Psoas muscle (tissue), 8 donors: Measurements from ENCODE around the gene ZNF654. TPM values are rescaled to one million over a fixed set of nuclear protein-coding genes. Genes with fewer than 3 reads are reported as not detected.

Experiments used
- ATAC-seq, 4 donors: fragments of 200-7000 bp; cut with Tn5 transposase; one replicate each; pipeline ENCODE4 v1.9.1; 2020; ENCODE audit warnings: moderate library complexity in 3 of 4, mild to moderate bottlenecking in 2 of 4
- DNase-seq, 2 donors: peaks; one replicate each; pipeline ENCODE4 v3.0.0-alpha.2; 2020
- H3K27ac ChIP-seq: fragments of 200-600 bp; one replicate; pipeline ENCODE4 v1.8.0; 2022
- H3K27me3 ChIP-seq, 3 donors: fragments of 200-600 bp in 1 of 3; one replicate each; pipeline versions ENCODE4 v1.6.1 to v1.8.0; 2013 to 2022; ENCODE audit warnings: low read length in 2 of 3, mild to moderate bottlenecking in 2 of 3, moderate library complexity in 1 of 3; ENCODE audit not compliant: insufficient read depth in 3 of 3
- H3K36me3 ChIP-seq, 2 donors: fragments of 200-600 bp in 1 of 2; one replicate each; pipeline versions ENCODE4 v1.6.1 to v1.8.0; 2013 to 2022; ENCODE audit warnings: low read depth in 1 of 2, mild to moderate bottlenecking in 1 of 2, moderate library complexity in 1 of 2; ENCODE audit not compliant: insufficient read depth in 1 of 2
- H3K4me1 ChIP-seq: fragments of 200-600 bp; one replicate; pipeline ENCODE4 v1.8.0; 2022
- H3K4me3 ChIP-seq: fragments of 200-600 bp; one replicate; pipeline ENCODE4 v1.8.0; 2022; ENCODE audit warnings: mild to moderate bottlenecking
- H3K9me3 ChIP-seq: fragments of 200-600 bp; one replicate; pipeline ENCODE4 v1.8.0; 2022
- WGBS, 3 donors: extraction: QIAGEN DNeasy Blood & Tissue Kit; methylation state at CpG; one replicate each; pipeline versions ENCODE4 v1.1.6 to v1.1.7; 2013; 5-methylcytosine and 5-hydroxymethylcytosine counted together
- intact Hi-C, 2 donors: fragments of 100-400 bp; cut with DNase I; formaldehyde crosslinking; loops; one replicate each; pipeline versions ENCODE4 v1.11.0 to v1.14.2; 2022
- polyA plus RNA-seq, 3 donors: library from polyadenylated mRNA; stranded (reverse); fragments of 200-250 nt; gene quantifications; one replicate each; pipeline ENCODE4 v1.2.3, GENCODE V29; 2013
- total RNA-seq, 4 donors: library from RNA; stranded (reverse); fragmentation: NEBNext Ultra II Directional in 2 of 4; extraction: Animal tissue kit (Norgen Biotek cat#: 25700) in 2 of 4; gene quantifications; one replicate each; pipeline versions ENCODE4 v1.2.1 to v1.2.4, GENCODE V29; 2021 to 2023
- TF ChIP-seq, protein P1 (sequence below): fragments of 200-600 bp; IDR thresholded peaks from one replicate; pipeline ENCODE4 v1.8.0; 2022; ENCODE audit warnings: antibody characterized with exemption
- donor health status: healthy with polysubstance abuse.
- donor health status: DM: no; HTN: no; CAD: no; lungs with moderate emphysema.
- donor health status: Bipolar disorder and iron deficiency.
- donor health status: healthy.
- donor health status: DM: yes; HTN: yes; CAD: no.
- donor health status: DM: no; HTN: no; CAD: no.
- donor health status: DM: no; HTN: no; CAD: no.
- donor health status: DM: yes; HTN: yes; CAD: no.

Gene ZNF654
- total and polyA plus RNA-seq, 7 donors: 2.6 to 10.7 (median 8.9) TPM

DNA sequence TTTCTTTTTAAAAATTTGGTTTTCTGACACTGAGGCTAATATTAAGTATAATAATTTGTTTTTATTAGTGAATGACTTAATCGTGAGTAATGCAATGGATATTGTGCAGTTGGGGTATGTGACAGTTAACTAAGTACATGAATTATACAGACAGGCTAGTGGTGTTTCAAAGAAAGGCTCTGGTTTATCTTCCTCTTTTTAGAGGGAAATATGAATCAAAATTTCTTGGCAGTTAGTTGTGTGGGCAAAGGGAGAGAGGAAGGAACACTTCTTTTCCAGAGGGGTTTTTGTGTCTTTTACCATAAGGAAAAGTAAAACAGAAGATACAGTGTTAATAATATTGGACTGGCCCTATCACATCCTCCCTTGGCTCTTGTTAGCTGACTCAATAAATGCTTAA is 2.7 kb downstream of the ZNF654 start:
- H3K4me3 ChIP-seq: peak overlapping the region; percentile 96
- H3K4me1 ChIP-seq: peaks cover 35% of the 10 kb centered on the region
- no peak for ATAC-seq
- H3K36me3 ChIP-seq: peaks cover 0 to 8% of the 10 kb centered on the region in 2 donors
- H3K27me3 ChIP-seq: no peaks in the 10 kb centered on the region
- H3K9me3 ChIP-seq: no peaks in the 10 kb centered on the region
- DNase-seq: no peak
- TF ChIP-seq, protein P1, sequence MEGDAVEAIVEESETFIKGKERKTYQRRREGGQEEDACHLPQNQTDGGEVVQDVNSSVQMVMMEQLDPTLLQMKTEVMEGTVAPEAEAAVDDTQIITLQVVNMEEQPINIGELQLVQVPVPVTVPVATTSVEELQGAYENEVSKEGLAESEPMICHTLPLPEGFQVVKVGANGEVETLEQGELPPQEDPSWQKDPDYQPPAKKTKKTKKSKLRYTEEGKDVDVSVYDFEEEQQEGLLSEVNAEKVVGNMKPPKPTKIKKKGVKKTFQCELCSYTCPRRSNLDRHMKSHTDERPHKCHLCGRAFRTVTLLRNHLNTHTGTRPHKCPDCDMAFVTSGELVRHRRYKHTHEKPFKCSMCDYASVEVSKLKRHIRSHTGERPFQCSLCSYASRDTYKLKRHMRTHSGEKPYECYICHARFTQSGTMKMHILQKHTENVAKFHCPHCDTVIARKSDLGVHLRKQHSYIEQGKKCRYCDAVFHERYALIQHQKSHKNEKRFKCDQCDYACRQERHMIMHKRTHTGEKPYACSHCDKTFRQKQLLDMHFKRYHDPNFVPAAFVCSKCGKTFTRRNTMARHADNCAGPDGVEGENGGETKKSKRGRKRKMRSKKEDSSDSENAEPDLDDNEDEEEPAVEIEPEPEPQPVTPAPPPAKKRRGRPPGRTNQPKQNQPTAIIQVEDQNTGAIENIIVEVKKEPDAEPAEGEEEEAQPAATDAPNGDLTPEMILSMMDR: no peak
- H3K27ac ChIP-seq: no peak overlapping the region
- intact Hi-C loops: no loop called here
- 15 to 45% (median 31%) methylated on average over 1 of the region's 1 CpG for WGBS, 3 donors

DNA sequence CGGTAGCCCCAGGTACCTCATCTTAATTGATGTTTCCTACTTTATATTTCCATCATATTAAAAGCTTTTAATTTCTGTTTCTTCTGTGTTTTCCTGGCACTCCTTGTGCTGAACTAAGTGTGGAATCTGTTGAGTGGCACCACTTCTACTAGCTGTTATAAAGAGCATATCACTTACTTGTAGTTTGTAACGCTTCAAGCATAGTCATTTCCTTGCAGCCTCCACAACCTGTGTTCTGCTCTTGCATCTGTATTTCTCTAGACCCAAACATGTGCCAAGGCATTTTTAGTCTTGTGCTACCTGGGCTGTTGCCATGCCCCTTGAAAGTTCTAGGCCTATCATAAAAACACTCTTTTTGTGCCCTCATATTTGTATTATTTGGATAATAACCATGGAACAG is 16.0 kb downstream of the ZNF654 start:
- no peak overlapping the region for H3K4me3 ChIP-seq
- no peak overlapping the region for H3K27ac ChIP-seq
- H3K36me3 ChIP-seq: no peaks in the 10 kb centered on the region
- intact Hi-C loops: no loop called here
- H3K9me3 ChIP-seq: peaks cover 6% of the 10 kb centered on the region
- 63 to 73% (median 65%) methylated on average over 2 of the region's 2 CpGs for WGBS, 3 donors
- peaks cover 10% of the 10 kb centered on the region for H3K4me1 ChIP-seq
- ATAC-seq (no peak), DNase-seq (no peak)
- no peaks in the 10 kb centered on the region for H3K27me3 ChIP-seq
- TF ChIP-seq, protein P1: no peak

DNA sequence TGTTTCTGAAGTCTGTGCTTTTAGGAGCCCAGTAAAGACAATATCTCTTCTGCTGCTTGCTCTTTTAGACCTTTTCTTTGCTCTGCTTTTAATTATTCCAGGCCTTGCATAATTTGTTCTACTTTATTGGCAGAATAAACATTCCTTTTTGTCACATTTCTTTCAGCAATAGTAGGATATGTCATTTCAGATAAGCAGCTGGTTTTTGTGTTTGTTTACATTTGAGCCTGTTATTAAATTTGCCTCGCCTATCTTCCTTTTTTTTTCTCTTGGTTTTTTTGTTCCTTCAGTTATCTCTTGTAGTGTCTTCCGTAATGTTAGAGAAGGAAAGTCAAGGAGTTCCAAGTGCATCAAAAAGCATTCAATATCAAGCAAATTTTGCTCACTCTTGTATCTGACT is 16.4 kb downstream of the ZNF654 start:
- 76 to 91% (median 80%) methylated on average over 2 of the region's 2 CpGs for WGBS, 3 donors
- Histone ChIP-seq H3K27me3 (no peaks in the 10 kb centered on the region), H3K9me3 (peaks cover 6% of the 10 kb centered on the region), H3K4me1 (peaks cover 10% of the 10 kb centered on the region), H3K36me3 (no peaks in the 10 kb centered on the region), H3K4me3 (no peak overlapping the region), H3K27ac (no peak overlapping the region)
- ATAC-seq (no peak), DNase-seq (no peak)
- TF ChIP-seq, protein P1: no peak
- intact Hi-C loops: no loop called here

DNA sequence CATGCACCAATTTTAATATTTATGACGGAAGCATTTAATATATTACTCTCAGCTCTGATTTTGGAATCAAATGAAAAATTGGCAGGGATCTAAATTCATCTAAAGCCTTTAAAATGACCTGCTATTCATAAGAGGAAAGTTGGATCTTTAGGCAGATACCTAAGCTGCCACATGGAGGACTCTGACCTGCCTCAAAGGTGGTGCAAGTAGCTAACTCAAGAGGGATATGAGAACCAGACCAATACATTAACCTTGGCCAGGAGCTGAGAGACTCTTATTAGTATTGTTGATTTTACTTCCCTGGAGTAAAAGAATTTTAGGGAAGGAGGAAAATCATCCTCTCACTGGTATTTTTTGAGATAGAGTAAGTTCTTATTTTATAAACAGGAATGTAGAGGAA is 17.7 kb downstream of the ZNF654 start:
- DNase-seq: no peak
- intact Hi-C loops: no loop called here

DNA sequence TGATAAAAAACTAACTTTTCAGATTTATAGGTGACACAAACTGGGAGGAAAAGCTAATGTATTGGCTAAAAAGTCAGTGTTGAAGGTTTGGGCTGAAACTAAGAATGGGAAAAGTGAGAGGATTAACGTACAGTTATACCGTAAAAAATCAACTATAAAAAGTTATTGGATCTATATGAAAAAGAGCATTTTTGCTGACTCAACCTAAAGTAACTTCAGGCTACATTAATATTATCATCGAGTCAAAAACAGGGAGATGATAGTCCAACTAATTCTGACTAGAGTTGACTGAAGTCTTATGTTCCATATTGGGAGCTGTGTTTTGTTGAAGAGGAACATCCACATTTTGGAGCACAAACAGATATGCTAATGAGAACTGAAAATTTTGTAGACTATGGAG is 19.9 kb downstream of the ZNF654 start:
- WGBS, 3 donors: 96 to 98% (median 97%) methylated on average over 3 of the region's 3 CpGs
- H3K4me1 ChIP-seq: peaks cover 20% of the 10 kb centered on the region
- intact Hi-C loops: no loop called here
- DNase-seq (no peak), ATAC-seq (no peak)
- H3K9me3 ChIP-seq: no peaks in the 10 kb centered on the region
- H3K36me3 ChIP-seq: no peaks in the 10 kb centered on the region
- H3K4me3 ChIP-seq: no peak overlapping the region
- no peaks in the 10 kb centered on the region for H3K27me3 ChIP-seq
- H3K27ac ChIP-seq: no peak overlapping the region
- TF ChIP-seq, protein P1: no peak

More for the DNA sequence above, 17.7 kb downstream of the ZNF654 start:
- peaks cover 5% of the 10 kb centered on the region for H3K9me3 ChIP-seq
- ATAC-seq: no peak
- 84 to 98% (median 90%) methylated on average over 1 of the region's 1 CpG for WGBS, 3 donors
- no peak overlapping the region for H3K27ac ChIP-seq
- peaks cover 10% of the 10 kb centered on the region for H3K4me1 ChIP-seq
- no peaks in the 10 kb centered on the region for H3K36me3 ChIP-seq
- TF ChIP-seq, protein P1: no peak
- no peak overlapping the region for H3K4me3 ChIP-seq
- H3K27me3 ChIP-seq: no peaks in the 10 kb centered on the region
